ENCODE results near the gene RAB31. TPM values are rescaled to one million over a fixed set of nuclear protein-coding genes. Genes with fewer than 3 reads are reported as not detected.

Gene RAB31
- total RNA-seq, 1 donor from 2014 or later = 18.9 TPM

Other genes starting within 250 kb of the RAB31 start
- 47.0 and 51.9 TPM in 2 replicates for gene RALBP1, start 232.8 kb upstream of the RAB31 start, total RNA-seq
- 136 and 138 TPM in 2 replicates for gene PPP4R1, start 93.7 kb upstream of the RAB31 start, total RNA-seq
- gene TXNDC2, start 177.7 kb downstream of the RAB31 start, total RNA-seq = not detected in 2 replicates
- gene VAPA, start 205.7 kb downstream of the RAB31 start, total RNA-seq = 125 and 126 TPM in 2 replicates

Measured in neural crest cell (in vitro differentiated cells).